HG02884 (cell line): Measurements from ENCODE around the gene AICDA.

Source experiments
- ATAC-seq: cut with Tn5 transposase; IDR thresholded peaks from one replicate; pipeline ENCODE4 v1.9.1; 2021; ENCODE audit warnings: mild to moderate bottlenecking, moderate library complexity; ENCODE audit not compliant: unreplicated experiment

AICDA gene

DNA sequence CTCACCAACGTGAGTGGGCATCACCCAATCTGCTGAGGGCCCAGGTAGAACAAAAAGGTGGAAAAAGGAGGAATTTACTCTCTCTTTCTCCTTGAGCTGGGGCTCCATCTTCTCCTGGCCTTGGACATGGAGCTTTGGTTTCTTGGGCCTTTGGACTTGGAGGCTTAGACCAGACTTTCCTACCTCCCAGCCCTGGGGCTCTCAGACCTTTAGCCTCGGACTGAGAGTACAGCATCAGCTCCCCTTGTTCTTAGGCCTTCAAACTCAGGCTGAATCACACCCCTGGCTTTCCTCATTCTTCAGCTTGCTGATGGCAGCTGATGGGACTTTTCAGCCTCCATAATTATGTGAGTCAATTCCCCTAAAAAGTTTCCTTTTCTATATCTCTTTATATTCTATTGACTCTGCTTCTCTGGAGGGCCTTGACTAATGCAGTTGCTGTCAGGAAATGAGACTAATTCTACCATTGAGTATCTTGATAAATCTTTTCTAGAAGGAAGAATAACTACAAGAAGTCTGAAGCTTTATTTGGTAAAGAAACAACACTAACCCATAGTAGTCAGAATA, 56.0 kb downstream of the AICDA start:
- ATAC-seq: no peak

GRCh38 chr12:8554451-8555195, 58.0 kb downstream of the AICDA start:
- no peak for ATAC-seq

DNA sequence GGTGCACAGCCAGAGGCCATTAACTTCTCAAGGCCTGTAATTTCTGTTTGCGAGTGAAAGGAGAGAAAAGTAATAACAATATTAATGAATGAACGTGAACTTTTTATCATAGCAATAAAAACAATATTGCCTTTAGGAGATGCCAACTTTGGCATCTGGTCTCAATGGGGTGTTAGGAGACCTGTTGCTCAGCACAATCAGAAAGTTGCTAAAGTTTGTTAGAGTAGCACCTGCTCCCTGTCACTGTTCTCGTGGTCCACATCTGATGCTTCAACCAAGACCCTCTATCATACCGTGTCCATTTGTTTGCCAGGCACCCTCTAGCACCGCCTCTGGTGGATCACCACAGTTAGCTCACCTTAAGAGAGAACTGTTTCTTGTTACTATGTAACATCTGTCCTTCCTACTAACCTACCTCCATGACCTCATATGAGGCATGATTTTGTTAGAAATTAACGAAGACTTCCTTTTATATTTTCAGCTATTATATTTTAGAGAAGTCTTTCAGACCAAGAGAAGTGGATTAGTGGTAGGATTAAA, 59.5 kb downstream of the AICDA start:
- ATAC-seq: no peak
